Endothelial cell (in vitro differentiated cells): ENCODE data around the gene BCAS1. TPM values are rescaled to one million over a fixed set of nuclear protein-coding genes. Genes with fewer than 3 reads are reported as not detected.

Experiments
- DNase-seq: peaks from one replicate; pipeline ENCODE4 v3.0.0; 2021; ENCODE audit warnings: low spot score
- H3K27ac Mint-ChIP-seq: one replicate; pipeline ENCODE4 v1.8.0; 2021; ENCODE audit warnings: mixed read lengths, inconsistent platforms; ENCODE audit not compliant: unreplicated experiment
- H3K27me3 Mint-ChIP-seq: one replicate; pipeline ENCODE4 v1.8.0; 2021; ENCODE audit warnings: mild to moderate bottlenecking, moderate library complexity, mixed read lengths, inconsistent platforms; ENCODE audit not compliant: unreplicated experiment
- H3K36me3 Mint-ChIP-seq: one replicate; pipeline ENCODE4 v1.8.0; 2021; ENCODE audit warnings: mild to moderate bottlenecking, low read depth, mixed read lengths, inconsistent platforms; ENCODE audit not compliant: unreplicated experiment
- H3K4me1 Mint-ChIP-seq: one replicate; pipeline ENCODE4 v1.8.0; 2021; ENCODE audit warnings: mild to moderate bottlenecking, mixed read lengths, inconsistent platforms; ENCODE audit not compliant: unreplicated experiment
- H3K4me3 Mint-ChIP-seq: one replicate; pipeline ENCODE4 v1.8.0; 2021; ENCODE audit warnings: mild to moderate bottlenecking, mixed read lengths, inconsistent platforms; ENCODE audit not compliant: unreplicated experiment
- H3K9me3 Mint-ChIP-seq: one replicate; pipeline ENCODE4 v1.8.0; 2021; ENCODE audit warnings: mixed read lengths, inconsistent platforms; ENCODE audit not compliant: unreplicated experiment
- CTCF ChIP-seq: fragments of 200-600 bp; sonication (generic); IDR thresholded peaks from one replicate; pipeline ENCODE4 v1.5.0; 2021; ENCODE audit warnings: antibody characterized with exemption; ENCODE audit not compliant: unreplicated experiment
- total RNA-seq: library from RNA; stranded (reverse); fragmentation: NEBNext Ultra II Directional; extraction: Animal tissue kit (Norgen Biotek cat#: 25700); gene quantifications from one replicate; pipeline ENCODE4 v1.2.1, GENCODE V29; 2021; ENCODE audit not compliant: unreplicated experiment

BCAS1 gene
- total RNA-seq, 1 donor from 2014 or later: 0.05 TPM

DNA sequence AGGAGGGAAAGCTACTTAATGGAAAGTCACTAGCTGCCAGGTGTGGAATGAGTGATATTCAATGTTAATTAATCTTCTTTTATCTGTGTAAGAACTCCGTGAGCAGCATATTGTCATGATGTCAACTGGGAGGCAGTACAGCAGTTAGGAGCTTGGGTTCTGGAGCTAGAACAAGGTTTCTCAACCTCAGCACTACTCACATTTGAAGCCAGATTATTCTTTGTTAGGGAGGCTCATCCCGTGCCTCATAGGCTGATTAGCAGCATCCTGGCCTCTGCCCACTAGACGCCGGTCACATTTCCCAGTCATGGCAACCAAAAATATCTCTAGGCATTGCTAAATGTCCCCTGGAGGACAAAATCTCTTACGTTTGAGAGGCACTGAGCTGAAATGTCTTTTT is 41.2 kb downstream of the BCAS1 start:
- Mint-ChIP-seq H3K4me3 (no peak overlapping the region), H3K9me3 (no peaks in the 10 kb centered on the region), H3K4me1 (no peaks in the 10 kb centered on the region), H3K27ac (no peak overlapping the region), H3K27me3 (no peaks in the 10 kb centered on the region), H3K36me3 (no peaks in the 10 kb centered on the region)
- TF ChIP-seq CTCF: no peak
- DNase-seq: no peak

- Mint-ChIP-seq H3K27me3 (no peaks in the 10 kb centered on the region), H3K36me3 (no peaks in the 10 kb centered on the region), H3K9me3 (no peaks in the 10 kb centered on the region), H3K4me1 (no peaks in the 10 kb centered on the region), H3K27ac (no peak overlapping the region), H3K4me3 (no peak overlapping the region)
- no peak for TF ChIP-seq CTCF
- no peak for DNase-seq
These were observed 42.0 kb downstream of the BCAS1 start for GRCh38 chr20:54028276-54029011.

GRCh38 chr20:54027704-54028103 is 42.7 kb downstream of the BCAS1 start:
- no peak for TF ChIP-seq CTCF
- no peaks in the 10 kb centered on the region for H3K4me1 Mint-ChIP-seq
- H3K27me3 Mint-ChIP-seq: no peaks in the 10 kb centered on the region
- no peaks in the 10 kb centered on the region for H3K36me3 Mint-ChIP-seq
- no peak overlapping the region for H3K4me3 Mint-ChIP-seq
- DNase-seq: no peak
- no peak overlapping the region for H3K27ac Mint-ChIP-seq
- H3K9me3 Mint-ChIP-seq: no peaks in the 10 kb centered on the region

DNA sequence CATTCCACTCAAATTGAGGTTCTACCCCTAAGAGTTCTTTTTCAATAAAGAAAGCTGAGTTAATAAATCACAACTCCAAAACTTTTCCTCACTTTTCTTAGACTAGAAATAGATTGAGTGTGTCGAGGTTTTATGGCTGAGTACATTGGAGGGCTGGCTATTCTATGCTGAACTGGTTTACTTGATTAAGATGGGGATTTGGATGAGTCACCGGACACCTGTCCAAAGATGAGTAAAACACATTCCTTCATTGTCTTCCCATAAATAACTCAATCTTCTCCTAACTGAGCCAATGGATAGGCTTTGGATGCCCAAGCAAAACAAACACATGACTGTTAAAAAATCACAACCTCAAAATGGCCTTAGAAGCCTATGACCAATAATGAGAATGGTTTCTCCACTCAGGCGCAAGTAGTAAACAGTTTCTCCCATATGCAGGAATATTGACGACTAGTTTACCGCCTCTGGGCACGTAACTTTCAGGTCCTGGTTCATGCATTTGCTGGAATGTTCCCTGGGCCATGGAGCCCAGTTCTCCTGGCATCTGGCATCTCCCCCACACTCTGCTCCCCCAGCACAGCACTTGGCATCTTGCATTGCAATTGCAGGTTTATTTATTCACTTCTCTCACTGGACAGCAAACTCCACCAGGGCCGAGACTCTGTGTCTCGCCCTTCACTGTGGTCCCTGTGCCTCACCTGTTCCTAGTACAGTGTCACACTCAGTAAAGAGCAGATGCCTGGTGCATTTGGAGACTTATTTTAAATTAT is 43.9 kb downstream of the BCAS1 start:
- Mint-ChIP-seq H3K27ac (no peak overlapping the region), H3K4me3 (no peak overlapping the region)
- no peak for DNase-seq

More for the DNA sequence above, 43.9 kb downstream of the BCAS1 start:
- Mint-ChIP-seq H3K36me3 (no peaks in the 10 kb centered on the region), H3K4me1 (peaks cover 2% of the 10 kb centered on the region), H3K27me3 (no peaks in the 10 kb centered on the region), H3K9me3 (no peaks in the 10 kb centered on the region)
- TF ChIP-seq CTCF: no peak
